AG10803 (cell line): Measurements from ENCODE around the gene TSPEAR.
A peak's percentile ranks its signal among the peaks of the same experiment; 100 is the strongest.

ENCODE experiments used
- DNase-seq: peaks from one replicate; pipeline ENCODE4 v3.0.0; 2010; ENCODE audit warnings: low read depth
- H3K4me3 ChIP-seq: 2 replicates; pipeline ENCODE4 v1.5.1; 2011; ENCODE audit warnings: mild to moderate bottlenecking, low read length, control low read depth
- TF ChIP-seq, protein P1 (sequence below): conservative IDR thresholded peaks from 2 replicates; pipeline ENCODE4 v1.5.1; 2011; ENCODE audit warnings: mild to moderate bottlenecking, low read length, control low read depth, inconsistent platforms

Gene TSPEAR

GRCh38 chr21:44456915-44457736 lies 254.2 kb downstream of the TSPEAR start:
- TF ChIP-seq, protein P1, sequence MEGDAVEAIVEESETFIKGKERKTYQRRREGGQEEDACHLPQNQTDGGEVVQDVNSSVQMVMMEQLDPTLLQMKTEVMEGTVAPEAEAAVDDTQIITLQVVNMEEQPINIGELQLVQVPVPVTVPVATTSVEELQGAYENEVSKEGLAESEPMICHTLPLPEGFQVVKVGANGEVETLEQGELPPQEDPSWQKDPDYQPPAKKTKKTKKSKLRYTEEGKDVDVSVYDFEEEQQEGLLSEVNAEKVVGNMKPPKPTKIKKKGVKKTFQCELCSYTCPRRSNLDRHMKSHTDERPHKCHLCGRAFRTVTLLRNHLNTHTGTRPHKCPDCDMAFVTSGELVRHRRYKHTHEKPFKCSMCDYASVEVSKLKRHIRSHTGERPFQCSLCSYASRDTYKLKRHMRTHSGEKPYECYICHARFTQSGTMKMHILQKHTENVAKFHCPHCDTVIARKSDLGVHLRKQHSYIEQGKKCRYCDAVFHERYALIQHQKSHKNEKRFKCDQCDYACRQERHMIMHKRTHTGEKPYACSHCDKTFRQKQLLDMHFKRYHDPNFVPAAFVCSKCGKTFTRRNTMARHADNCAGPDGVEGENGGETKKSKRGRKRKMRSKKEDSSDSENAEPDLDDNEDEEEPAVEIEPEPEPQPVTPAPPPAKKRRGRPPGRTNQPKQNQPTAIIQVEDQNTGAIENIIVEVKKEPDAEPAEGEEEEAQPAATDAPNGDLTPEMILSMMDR, result no peak
- no peak overlapping the region for H3K4me3 ChIP-seq
- DNase-seq, result no peak

GRCh38 chr21:44456214-44456914 lies 255.0 kb downstream of the TSPEAR start:
- H3K4me3 ChIP-seq, result peak overlapping the region; percentile 61
- TF ChIP-seq, protein P1, result no peak
- no peak for DNase-seq

GRCh38 chr21:44455524-44456213 lies 255.7 kb downstream of the TSPEAR start:
- H3K4me3 ChIP-seq, result peak overlapping the region; percentile 61
- DNase-seq, result peak; percentile 25
- TF ChIP-seq, protein P1, result peak; percentile 25; the same call in 1 of the 2 replicates

DNA sequence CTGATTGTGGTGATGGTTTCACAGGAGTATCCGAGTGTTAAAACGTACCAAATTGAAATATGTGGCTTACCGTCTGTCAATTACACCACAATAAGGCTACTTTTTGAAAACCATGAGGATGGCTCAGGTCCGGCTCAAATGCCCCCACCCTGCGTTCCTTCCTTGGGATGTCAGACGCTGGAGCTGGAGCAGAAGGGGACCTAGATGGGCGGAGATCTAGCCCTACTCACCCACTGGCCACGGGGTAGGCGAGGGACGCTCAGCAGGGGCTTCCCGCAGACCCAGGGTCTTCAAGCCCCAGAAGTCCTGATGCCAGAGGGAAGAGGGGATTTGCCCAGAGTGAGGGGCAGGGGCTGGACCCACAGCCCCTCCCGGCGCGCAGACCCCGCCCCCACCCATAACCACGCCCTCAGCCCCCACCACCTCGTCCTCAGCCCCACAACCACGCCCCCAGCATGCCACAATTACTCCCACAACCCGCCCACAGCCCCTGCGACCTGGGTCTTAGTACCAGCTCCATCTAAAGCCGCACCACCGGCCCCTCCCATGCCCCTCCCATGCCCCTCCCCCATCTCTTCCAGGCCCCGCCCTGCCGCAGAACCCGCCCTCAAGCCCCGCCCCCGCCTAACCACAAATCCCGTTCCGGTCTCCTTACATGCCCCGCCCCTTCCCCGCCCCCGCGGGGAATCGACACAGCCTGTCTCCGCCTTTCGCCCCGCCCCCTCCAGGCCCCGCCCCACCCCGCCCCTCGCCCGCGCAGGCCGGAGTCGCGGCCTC lies 256.4 kb downstream of the TSPEAR start, which contains the start of gene LRRC3:
Gene LRRC3, plus strand, starts transcription at position 764 of the 777 bp plus-strand sequence. CDS start 1,135 bp downstream, outside the sequence.
- H3K4me3 ChIP-seq, result peak within 1 kb of the TSS; percentile 61
- TF ChIP-seq, protein P1, result no peak
- peak; percentile 73 for DNase-seq

DNA sequence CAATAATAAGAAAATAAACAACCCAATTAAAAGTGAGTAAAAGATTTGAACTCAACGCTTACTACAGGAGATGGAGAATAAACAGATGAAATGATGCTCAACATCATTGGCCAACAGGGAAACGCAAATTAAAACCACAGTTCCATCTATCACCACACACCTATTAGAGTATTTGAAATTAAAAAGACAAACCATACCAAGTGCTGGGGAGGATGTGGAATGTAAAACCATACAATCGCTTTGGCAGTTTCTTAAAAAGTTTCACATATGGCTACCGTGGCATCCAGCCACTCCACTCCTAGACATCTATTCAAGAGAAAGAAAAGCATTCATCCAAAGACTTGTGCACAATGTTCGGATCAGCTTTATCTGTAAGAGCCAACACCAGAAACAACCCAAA lies 257.3 kb downstream of the TSPEAR start:
- TF ChIP-seq, protein P1, result no peak

DNA sequence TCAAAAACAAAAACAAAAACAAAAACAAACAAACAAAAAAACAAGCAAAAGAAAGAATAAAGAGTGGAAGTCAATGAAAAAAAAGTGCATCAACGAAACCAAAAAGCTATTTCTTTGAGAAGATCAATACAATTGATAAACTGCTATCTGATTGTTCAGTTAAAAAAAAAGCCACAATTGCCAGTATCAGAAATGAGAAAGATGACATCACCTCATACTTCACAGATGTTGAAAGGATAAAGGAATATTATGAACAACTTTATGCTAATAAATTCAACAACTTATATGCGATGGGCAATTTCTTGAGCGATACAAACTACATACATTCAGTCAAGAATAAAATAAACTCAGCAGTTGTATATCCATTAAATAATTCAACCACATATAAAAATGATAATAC lies 258.3 kb downstream of the TSPEAR start:
- TF ChIP-seq, protein P1, result no peak
- no peak for DNase-seq
- no peak overlapping the region for H3K4me3 ChIP-seq

More for the DNA sequence above, 257.3 kb downstream of the TSPEAR start:
- no peak for DNase-seq
- H3K4me3 ChIP-seq, result no peak overlapping the region
